Mesothelial cell of epicardium (in vitro differentiated cells): Measurements from ENCODE around the gene MAML2. TPM values are rescaled to one million over a fixed set of nuclear protein-coding genes. Genes with fewer than 3 reads are reported as not detected.
A peak's percentile ranks its signal among the peaks of the same experiment; 100 is the strongest.

Experiments
- DNase-seq, 2 experiments: peaks; one replicate each; pipeline ENCODE4 v3.0.0; 2021; ENCODE audit warnings: low spot score in 2 of 2; ENCODE audit not compliant: unreplicated experiment in 2 of 2
- H3K27ac Mint-ChIP-seq: 2 replicates; pipeline ENCODE4 v1.8.0; 2021; ENCODE audit warnings: mixed read lengths
- H3K27me3 Mint-ChIP-seq: 2 replicates; pipeline ENCODE4 v1.8.0; 2021; ENCODE audit warnings: low read depth, mixed read lengths
- H3K36me3 Mint-ChIP-seq: 2 replicates; pipeline ENCODE4 v1.8.0; 2021; ENCODE audit warnings: mixed read lengths
- H3K4me1 Mint-ChIP-seq: 2 replicates; pipeline ENCODE4 v1.8.0; 2021; ENCODE audit warnings: mixed read lengths
- H3K4me3 Mint-ChIP-seq: 2 replicates; pipeline ENCODE4 v1.8.0; 2021; ENCODE audit warnings: mild to moderate bottlenecking, moderate library complexity, mixed read lengths
- H3K9me3 Mint-ChIP-seq: 2 replicates; pipeline ENCODE4 v1.8.0; 2021; ENCODE audit warnings: mixed read lengths
- total RNA-seq: library from RNA; stranded (reverse); gene quantifications from 3 replicates; pipeline ENCODE4 v1.2.1, GENCODE V29; 2021
- TF ChIP-seq, protein P1 (sequence below): fragments of 200-600 bp; sonication (generic); IDR thresholded peaks from one replicate; pipeline ENCODE4 v1.5.0; 2021; ENCODE audit warnings: antibody characterized with exemption; ENCODE audit not compliant: unreplicated experiment

MAML2 gene
- total RNA-seq = 36.4 to 38.4 TPM (median 38.3 TPM) in 3 replicates

- Mint-ChIP-seq H3K4me1 (peaks cover 40% of the 10 kb centered on the region), H3K4me3 (peak within 1 kb of the TSS; percentile 97), H3K27me3 (no peaks in the 10 kb centered on the region), H3K9me3 (peaks cover under 1% of the 10 kb centered on the region), H3K27ac (peak within 1 kb of the TSS; percentile 97), H3K36me3 (peaks cover 2% of the 10 kb centered on the region)
- DNase-seq = peak; percentile 78 to 87
- TF ChIP-seq, protein P1, sequence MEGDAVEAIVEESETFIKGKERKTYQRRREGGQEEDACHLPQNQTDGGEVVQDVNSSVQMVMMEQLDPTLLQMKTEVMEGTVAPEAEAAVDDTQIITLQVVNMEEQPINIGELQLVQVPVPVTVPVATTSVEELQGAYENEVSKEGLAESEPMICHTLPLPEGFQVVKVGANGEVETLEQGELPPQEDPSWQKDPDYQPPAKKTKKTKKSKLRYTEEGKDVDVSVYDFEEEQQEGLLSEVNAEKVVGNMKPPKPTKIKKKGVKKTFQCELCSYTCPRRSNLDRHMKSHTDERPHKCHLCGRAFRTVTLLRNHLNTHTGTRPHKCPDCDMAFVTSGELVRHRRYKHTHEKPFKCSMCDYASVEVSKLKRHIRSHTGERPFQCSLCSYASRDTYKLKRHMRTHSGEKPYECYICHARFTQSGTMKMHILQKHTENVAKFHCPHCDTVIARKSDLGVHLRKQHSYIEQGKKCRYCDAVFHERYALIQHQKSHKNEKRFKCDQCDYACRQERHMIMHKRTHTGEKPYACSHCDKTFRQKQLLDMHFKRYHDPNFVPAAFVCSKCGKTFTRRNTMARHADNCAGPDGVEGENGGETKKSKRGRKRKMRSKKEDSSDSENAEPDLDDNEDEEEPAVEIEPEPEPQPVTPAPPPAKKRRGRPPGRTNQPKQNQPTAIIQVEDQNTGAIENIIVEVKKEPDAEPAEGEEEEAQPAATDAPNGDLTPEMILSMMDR = peak; percentile 75
These were observed at the start of gene MAML2 for GRCh38 chr11:96342961-96343711. Gene MAML2, minus strand, starts transcription at chr11:96343195. Its CDS starts 1,300 bp downstream, at chr11:96341895.

GRCh38 chr11:96391698-96392307 lies 48.8 kb upstream of the MAML2 start:
- Mint-ChIP-seq H3K27me3 (no peaks in the 10 kb centered on the region), H3K27ac (no peak overlapping the region), H3K9me3 (peaks cover 18% of the 10 kb centered on the region), H3K4me3 (peak overlapping the region; percentile 33), H3K36me3 (peaks cover 20% of the 10 kb centered on the region), H3K4me1 (peaks cover 34% of the 10 kb centered on the region)
- TF ChIP-seq, protein P1 = no peak
- no peak for DNase-seq

DNA sequence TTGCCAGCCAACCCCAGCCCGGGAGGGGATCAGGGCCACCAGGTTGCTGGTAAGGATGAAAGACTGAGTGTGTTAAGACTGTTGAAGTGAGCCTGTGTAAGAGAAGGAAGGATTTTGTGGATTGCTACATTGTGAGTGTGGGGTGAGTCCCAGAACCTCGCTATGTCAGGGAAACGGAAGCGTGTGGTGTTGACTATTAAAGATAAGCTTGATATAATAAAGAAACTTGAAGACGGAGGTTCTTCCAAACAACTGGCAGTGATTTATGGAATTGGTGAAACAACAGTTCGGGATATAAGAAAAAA lies 47.4 kb upstream of the MAML2 start:
- Mint-ChIP-seq H3K36me3 (peaks cover 20% of the 10 kb centered on the region), H3K4me3 (peak overlapping the region; percentile 96), H3K9me3 (peaks cover 18% of the 10 kb centered on the region), H3K27me3 (no peaks in the 10 kb centered on the region), H3K4me1 (peaks cover 31% of the 10 kb centered on the region), H3K27ac (peak overlapping the region; percentile 98)
- TF ChIP-seq, protein P1 = no peak
- no peak for DNase-seq

DNA sequence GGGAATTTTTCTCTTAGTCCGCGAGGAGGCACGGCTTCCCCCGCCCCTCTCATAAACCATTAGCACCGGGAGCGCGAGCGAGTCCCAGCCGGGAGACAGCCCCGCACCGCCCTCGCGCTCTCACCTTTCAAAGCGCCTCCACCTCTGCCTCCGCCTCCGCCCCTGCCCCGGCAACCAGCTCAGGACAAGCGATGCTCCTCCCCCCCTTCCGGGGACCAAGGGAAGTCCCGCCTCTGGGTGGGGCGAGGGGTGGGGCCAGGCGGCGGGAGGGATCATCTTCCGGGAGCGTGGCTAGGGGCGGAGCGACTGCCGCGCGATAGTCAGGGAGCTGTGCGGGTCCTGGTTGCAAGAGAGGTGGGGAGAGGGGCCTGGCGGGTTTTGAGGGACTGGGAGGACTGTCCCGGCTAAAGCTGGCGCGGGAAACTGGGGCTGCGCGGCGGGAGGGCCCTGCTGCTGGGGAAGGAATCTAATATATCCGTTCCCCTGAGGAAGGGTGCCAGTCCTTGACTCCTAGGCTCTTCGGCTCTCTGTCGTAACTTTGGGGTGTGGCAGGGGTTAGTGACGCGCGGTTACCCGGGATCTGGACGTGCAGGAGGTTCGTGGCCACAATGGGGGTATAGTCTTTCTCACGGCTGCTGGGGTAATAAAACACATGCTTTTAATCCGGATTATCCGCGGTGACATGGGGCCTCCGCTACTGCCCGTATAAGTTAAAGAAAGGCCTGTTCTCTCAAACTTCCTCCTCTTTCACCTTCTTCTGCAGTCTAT lies 46.9 kb upstream of the MAML2 start, which contains the start of the genes CCDC82 and JRKL:
Gene CCDC82 (minus strand): TSS at position 193 of the 768 bp plus-strand sequence. CDS start 5,165 bp downstream, outside the sequence.
Gene JRKL (plus strand): TSS at position 294 of the 768 bp plus-strand sequence. CDS start 637 bp downstream, outside the sequence.
- TF ChIP-seq, protein P1 = no peak
- peaks cover 31% of the 10 kb centered on the region for H3K4me1 Mint-ChIP-seq
- peak; percentile 95 to 98 for DNase-seq
- H3K27ac Mint-ChIP-seq = peak within 1 kb of the TSS; percentile 98
- H3K36me3 Mint-ChIP-seq = peaks cover 20% of the 10 kb centered on the region
- peak within 1 kb of the TSS; percentile 96 for H3K4me3 Mint-ChIP-seq
- H3K27me3 Mint-ChIP-seq = no peaks in the 10 kb centered on the region
- peaks cover 18% of the 10 kb centered on the region for H3K9me3 Mint-ChIP-seq

DNA sequence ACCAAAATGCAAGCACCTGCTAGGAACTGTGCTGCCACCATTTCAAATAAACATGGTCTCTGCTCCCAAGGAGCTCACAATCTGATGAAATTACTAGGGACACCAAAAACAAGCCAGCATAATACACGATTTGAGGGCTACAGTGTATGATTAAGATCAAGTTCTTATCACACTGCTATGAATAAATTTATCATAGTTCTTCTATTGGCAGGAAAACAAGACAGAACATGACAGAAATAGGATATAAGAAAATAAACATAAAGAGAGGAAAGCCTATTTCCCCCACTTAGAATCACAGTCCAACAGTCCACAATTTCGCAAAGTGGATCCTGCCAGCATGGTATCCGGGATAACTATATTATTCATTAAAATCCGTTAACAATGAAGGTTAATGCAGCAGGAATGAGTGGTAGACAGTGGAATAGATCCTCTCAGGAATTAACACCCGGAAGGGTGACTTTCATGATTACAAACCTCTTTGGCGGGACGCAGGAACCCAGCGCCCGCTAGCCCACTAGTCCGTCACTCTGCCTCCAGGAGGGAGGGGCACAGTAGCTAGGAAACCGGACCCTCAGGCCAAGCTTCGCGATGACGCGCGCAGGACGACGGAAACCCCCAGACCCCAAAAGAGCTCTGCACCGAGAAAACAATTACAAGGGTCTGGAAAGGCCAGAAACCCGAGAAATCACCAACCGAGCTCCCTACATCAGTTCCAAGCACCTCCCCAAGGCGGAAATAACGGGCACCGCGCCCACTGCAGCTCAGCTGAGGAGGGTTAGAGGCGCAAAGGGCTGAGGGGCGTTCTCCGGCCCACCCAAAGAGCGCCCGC lies 46.1 kb upstream of the MAML2 start:
- Mint-ChIP-seq H3K27me3 (no peaks in the 10 kb centered on the region), H3K36me3 (peaks cover 24% of the 10 kb centered on the region), H3K4me3 (peak overlapping the region; percentile 96), H3K9me3 (peaks cover 18% of the 10 kb centered on the region), H3K27ac (peak overlapping the region; percentile 98), H3K4me1 (peaks cover 27% of the 10 kb centered on the region)
- DNase-seq = no peak
- TF ChIP-seq, protein P1 = no peak
